Endothelial cell of umbilical vein (primary cell): Measurements from ENCODE around the gene SH3RF3.

Source experiments
- CTCF ChIP-seq, 2 donors: IDR thresholded peaks; 1 replicate in 1 of 2; 2 replicates in 1 of 2; pipeline ENCODE4 v1.5.1; 2011; ENCODE audit warnings: low read length in 2 of 2, mild to moderate bottlenecking in 2 of 2, moderate library complexity in 2 of 2, control low read depth in 1 of 2, inconsistent platforms in 1 of 2, low read depth in 1 of 2; ENCODE audit not compliant: insufficient read depth in 1 of 2; ENCODE audit errors: extremely low read depth in 1 of 2
- POLR2A ChIP-seq: IDR thresholded peaks from 2 replicates; pipeline ENCODE4 v1.6.1; 2012; ENCODE audit warnings: low read depth, mild to moderate bottlenecking, control low read depth, low read length
- POLR2AphosphoS5 ChIP-seq: IDR thresholded peaks from 2 replicates; pipeline ENCODE4 v1.6.1; 2012; ENCODE audit warnings: low read depth, mild to moderate bottlenecking, control low read depth, low read length, moderate library complexity; ENCODE audit not compliant: insufficient read depth

- no peak for TF ChIP-seq CTCF (IDR thresholded peaks at IDR 0.05; ENCODE audit: extremely low read depth in 1 of 2, insufficient read depth in 1 of 2, low read depth in 1 of 2, low read length in 2 of 2)
- no peak for TF ChIP-seq POLR2AphosphoS5
- TF ChIP-seq POLR2A, result no peak
Observed at GRCh38 chr2:109337221-109337620, 208.2 kb downstream of the SH3RF3 start.
